Colonic mucosa (tissue), 4 donors: ENCODE data around the gene HLA-DRB1. TPM values are rescaled to one million over a fixed set of nuclear protein-coding genes. Genes with fewer than 3 reads are reported as not detected.

Experiments used
- DNase-seq: peaks from one replicate; pipeline ENCODE4 v3.0.0-alpha.2; 2020
- H3K27ac ChIP-seq: fragments of 200-600 bp; one replicate; pipeline ENCODE4 v1.8.0; 2021
- H3K27me3 ChIP-seq: fragments of 200-600 bp; one replicate; pipeline ENCODE4 v1.8.0; 2021
- H3K36me3 ChIP-seq: fragments of 200-600 bp; one replicate; pipeline ENCODE4 v1.8.0; 2021
- H3K4me1 ChIP-seq: fragments of 200-600 bp; one replicate; pipeline ENCODE4 v1.8.0; 2021; ENCODE audit warnings: mild to moderate bottlenecking
- H3K4me3 ChIP-seq: fragments of 200-600 bp; one replicate; pipeline ENCODE4 v1.8.0; 2021
- H3K9ac ChIP-seq, 2 donors: one replicate each; pipeline ENCODE4 v1.7.0; 2013; ENCODE audit warnings: control low read depth in 2 of 2, low read depth in 2 of 2, low read length in 2 of 2
- H3K9me3 ChIP-seq: fragments of 200-600 bp; one replicate; pipeline ENCODE4 v1.8.0; 2021
- intact Hi-C: fragments of 100-400 bp; cut with DNase I; formaldehyde crosslinking; loops from one replicate; pipeline ENCODE4 v1.14.1; 2022
- total RNA-seq, 2 donors: library from RNA; stranded (reverse); fragmentation: NEBNext Ultra II Directional in 1 of 2; extraction: Animal tissue kit (Norgen Biotek cat#: 25700) in 1 of 2; gene quantifications; one replicate each; pipeline ENCODE4 v1.2.1, GENCODE V29; 2021
- TF ChIP-seq, protein P1 (sequence below): fragments of 200-600 bp; IDR thresholded peaks from one replicate; pipeline ENCODE4 v1.8.0; 2022; ENCODE audit warnings: antibody characterized with exemption, mild to moderate bottlenecking
- donor health status: healthy.
- donor health status: DM: no; HTN: no; CAD: no.
- donor health status: DM: no; HTN: no; CAD: no.

The HLA-DRB1 gene
- total RNA-seq, 2 donors from 2014 or later = 22.5 to 39.3 TPM

DNA sequence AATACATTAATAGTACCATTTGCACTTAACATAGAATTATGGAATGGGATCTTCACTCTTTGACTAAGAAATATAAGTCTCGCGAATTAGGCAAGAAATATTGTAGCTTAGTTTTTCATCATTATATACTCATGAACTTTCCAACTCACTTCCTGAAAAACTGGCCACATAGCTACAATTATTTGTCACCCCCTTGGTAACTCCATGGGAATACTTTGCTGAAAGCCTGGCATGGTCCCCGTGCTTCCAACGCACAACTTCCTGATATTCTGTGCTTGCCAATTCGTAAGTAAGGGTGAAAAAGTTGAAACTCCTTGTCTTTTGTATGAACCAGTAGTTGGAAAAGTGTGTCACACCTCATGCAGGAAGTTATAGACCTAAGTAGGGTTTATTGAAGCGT, 23.8 kb upstream of the HLA-DRB1 start:
- TF ChIP-seq, protein P1, sequence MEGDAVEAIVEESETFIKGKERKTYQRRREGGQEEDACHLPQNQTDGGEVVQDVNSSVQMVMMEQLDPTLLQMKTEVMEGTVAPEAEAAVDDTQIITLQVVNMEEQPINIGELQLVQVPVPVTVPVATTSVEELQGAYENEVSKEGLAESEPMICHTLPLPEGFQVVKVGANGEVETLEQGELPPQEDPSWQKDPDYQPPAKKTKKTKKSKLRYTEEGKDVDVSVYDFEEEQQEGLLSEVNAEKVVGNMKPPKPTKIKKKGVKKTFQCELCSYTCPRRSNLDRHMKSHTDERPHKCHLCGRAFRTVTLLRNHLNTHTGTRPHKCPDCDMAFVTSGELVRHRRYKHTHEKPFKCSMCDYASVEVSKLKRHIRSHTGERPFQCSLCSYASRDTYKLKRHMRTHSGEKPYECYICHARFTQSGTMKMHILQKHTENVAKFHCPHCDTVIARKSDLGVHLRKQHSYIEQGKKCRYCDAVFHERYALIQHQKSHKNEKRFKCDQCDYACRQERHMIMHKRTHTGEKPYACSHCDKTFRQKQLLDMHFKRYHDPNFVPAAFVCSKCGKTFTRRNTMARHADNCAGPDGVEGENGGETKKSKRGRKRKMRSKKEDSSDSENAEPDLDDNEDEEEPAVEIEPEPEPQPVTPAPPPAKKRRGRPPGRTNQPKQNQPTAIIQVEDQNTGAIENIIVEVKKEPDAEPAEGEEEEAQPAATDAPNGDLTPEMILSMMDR = no peak

DNA sequence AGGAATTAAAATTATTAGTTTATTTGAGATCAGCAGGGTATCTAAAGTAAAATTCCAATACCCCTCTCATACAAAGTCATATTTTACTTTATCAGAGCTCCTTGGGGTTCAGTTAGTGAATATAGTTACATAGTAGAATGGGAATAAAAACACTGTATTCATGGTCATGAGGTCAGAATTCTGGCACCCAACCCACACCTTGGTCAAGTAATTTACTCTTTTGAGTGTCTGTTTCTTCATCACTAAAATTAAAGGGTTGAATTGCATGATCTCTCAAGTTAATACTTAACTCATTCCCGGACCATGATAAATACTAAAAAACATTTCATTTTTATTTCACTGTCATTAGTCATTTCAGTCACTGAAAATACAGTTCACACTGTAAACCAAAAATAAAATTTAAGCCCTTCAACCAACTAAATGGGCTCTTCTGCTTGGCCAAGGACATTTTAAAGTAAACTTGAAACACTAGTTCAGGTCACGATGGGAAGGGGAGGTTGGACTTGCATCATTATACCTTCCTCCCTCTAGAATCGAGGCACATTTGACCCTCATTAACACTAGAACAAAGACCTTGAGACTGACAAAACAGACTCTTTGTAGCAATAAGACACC, 21.1 kb upstream of the HLA-DRB1 start:
- H3K27ac ChIP-seq = no peak overlapping the region
- TF ChIP-seq, protein P1 = no peak
- no peaks in the 10 kb centered on the region for H3K9me3 ChIP-seq
- no peak for DNase-seq
- H3K27me3 ChIP-seq = no peaks in the 10 kb centered on the region
- H3K9ac ChIP-seq = no peak overlapping the region
- H3K4me3 ChIP-seq = no peak overlapping the region
- intact Hi-C loops = no loop called here
- no peaks in the 10 kb centered on the region for H3K4me1 ChIP-seq
- H3K36me3 ChIP-seq = no peaks in the 10 kb centered on the region

More for the DNA sequence above, 23.8 kb upstream of the HLA-DRB1 start:
- no peak for DNase-seq
- H3K36me3 ChIP-seq = no peaks in the 10 kb centered on the region
- H3K27ac ChIP-seq = no peak overlapping the region
- no peak overlapping the region for H3K4me3 ChIP-seq
- H3K9ac ChIP-seq = no peak overlapping the region
- intact Hi-C loops = no loop called here
- no peaks in the 10 kb centered on the region for H3K9me3 ChIP-seq
- H3K27me3 ChIP-seq = no peaks in the 10 kb centered on the region
- H3K4me1 ChIP-seq = no peaks in the 10 kb centered on the region

DNA sequence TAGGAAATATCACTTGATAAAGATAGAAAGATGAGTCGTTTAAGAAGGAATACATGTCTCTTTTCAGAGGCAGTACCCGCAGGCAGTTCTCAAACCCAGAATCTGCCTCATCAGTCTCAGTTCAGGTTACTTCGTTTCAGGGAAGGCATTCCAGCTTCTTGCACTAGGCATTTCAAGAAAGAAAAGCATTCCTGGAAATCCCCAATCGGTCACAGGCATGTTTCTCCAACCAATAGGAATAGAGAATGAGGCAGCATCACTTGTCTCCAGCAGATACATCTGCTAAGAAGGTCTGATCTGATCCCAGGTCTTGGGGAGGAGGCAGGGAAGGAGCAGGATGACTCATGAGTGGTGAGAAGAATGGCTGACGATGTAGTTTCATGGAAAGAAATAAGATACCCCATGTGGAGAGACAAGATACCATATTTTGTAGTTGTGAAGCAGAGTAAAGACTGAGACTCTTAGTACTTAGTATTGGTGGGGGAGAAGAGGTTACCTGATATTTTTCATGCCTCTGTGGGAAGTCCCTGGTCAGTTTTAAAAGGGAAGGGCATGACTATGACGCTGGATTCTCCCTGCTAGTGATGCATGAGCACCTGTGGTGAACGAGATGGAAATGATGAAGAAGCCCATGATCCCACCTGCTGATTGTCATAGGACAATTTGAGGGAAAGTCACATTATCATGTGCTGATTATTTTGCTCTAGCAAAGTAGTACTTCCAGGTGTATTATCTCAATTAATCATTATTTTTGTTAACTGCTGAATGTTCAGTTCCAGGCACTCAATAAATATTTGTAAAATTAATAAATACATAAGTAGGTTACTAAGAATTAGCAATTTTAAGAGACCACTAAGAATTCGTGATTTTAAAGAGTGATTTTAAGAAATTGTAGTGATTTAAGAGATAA, 20.3 kb upstream of the HLA-DRB1 start:
- intact Hi-C loops = no loop called here
- Histone ChIP-seq H3K4me3 (no peak overlapping the region), H3K4me1 (no peaks in the 10 kb centered on the region), H3K9me3 (no peaks in the 10 kb centered on the region), H3K9ac (no peak overlapping the region), H3K27me3 (no peaks in the 10 kb centered on the region), H3K27ac (no peak overlapping the region), H3K36me3 (no peaks in the 10 kb centered on the region)
- TF ChIP-seq, protein P1 = no peak
- DNase-seq = peak; percentile 63

DNA sequence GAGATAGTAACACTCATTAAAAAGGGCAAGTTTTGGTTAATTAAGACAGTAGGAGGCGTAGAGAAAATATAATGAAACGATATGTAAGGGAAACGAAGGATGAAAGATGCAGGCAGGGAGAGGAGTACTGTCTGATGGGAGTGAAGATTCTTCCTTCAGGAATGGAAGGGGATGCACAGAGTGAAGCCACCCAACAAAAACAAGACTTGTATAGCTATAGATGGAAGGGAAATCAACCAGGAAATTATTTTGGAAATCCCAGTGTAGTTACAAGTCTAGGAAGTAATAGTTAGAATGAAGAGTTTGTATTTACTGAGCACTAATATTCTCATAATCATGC, 19.7 kb upstream of the HLA-DRB1 start:
- TF ChIP-seq, protein P1 = no peak
- Histone ChIP-seq H3K9me3 (no peaks in the 10 kb centered on the region), H3K36me3 (no peaks in the 10 kb centered on the region), H3K9ac (no peak overlapping the region), H3K4me3 (no peak overlapping the region), H3K27ac (no peak overlapping the region), H3K27me3 (no peaks in the 10 kb centered on the region), H3K4me1 (no peaks in the 10 kb centered on the region)
- intact Hi-C loops = no loop called here
- no peak for DNase-seq

DNA sequence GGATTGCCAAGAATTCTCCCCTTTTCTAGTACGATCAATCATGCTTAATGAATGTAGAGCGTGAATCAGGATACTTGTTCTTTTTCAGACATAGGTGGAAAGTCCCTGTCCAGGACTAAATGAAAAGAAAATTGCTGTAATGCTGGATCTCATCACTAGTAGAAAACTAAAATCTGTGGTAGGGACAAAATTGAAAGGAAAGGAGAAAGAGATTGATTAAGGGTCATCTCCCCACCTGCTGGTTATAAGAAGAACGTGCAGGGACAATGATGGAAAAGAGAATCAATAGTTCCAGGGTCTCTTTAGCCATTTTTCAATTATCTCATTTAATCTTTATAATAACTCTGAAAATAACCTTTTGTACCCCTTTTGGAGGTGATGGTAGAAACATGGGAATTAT, 18.7 kb upstream of the HLA-DRB1 start:
- TF ChIP-seq, protein P1 = no peak
- H3K4me3 ChIP-seq = no peak overlapping the region
- no peak for DNase-seq
- H3K27me3 ChIP-seq = no peaks in the 10 kb centered on the region
- H3K27ac ChIP-seq = no peak overlapping the region
- H3K9ac ChIP-seq = no peak overlapping the region
- no peaks in the 10 kb centered on the region for H3K4me1 ChIP-seq
- intact Hi-C loops = no loop called here
- H3K36me3 ChIP-seq = no peaks in the 10 kb centered on the region
- H3K9me3 ChIP-seq = no peaks in the 10 kb centered on the region
